ENCODE results near the gene STK38.
"Not testable (repeated sequence)": the region's sequence is repeated elsewhere in the genome, so short reads cannot be mapped to it uniquely, and the experiment has no call there.

Gene STK38

GRCh38 chr6:36517408-36517807 is 29.9 kb downstream of the STK38 start:
- no peak for DNase-seq

GRCh38 chr6:36516988-36517387 is 30.3 kb downstream of the STK38 start:
- DNase-seq = no peak

- no peak for DNase-seq
These were observed 30.7 kb downstream of the STK38 start for GRCh38 chr6:36516559-36516958.

GRCh38 chr6:36515844-36516243 is 31.4 kb downstream of the STK38 start:
- DNase-seq = no peak

GRCh38 chr6:36514554-36515456 is 32.5 kb downstream of the STK38 start:
- no peak for DNase-seq

- no peak for DNase-seq
These were observed 36.9 kb downstream of the STK38 start for GRCh38 chr6:36510365-36510764.

- no peak for DNase-seq
These were observed 38.7 kb downstream of the STK38 start for GRCh38 chr6:36508532-36508931.

GRCh38 chr6:36506611-36507010 is 40.7 kb downstream of the STK38 start:
- DNase-seq = no peak

- no peak for DNase-seq
These were observed 41.3 kb downstream of the STK38 start for GRCh38 chr6:36505744-36506534.

- no peak for DNase-seq
These were observed 42.3 kb downstream of the STK38 start for GRCh38 chr6:36504982-36505381.

- DNase-seq = no peak
These were observed 43.1 kb downstream of the STK38 start for GRCh38 chr6:36504181-36504580.

- DNase-seq = no peak
These were observed 45.6 kb downstream of the STK38 start for GRCh38 chr6:36501686-36502085.

GRCh38 chr6:36499918-36500317 is 47.4 kb downstream of the STK38 start:
- DNase-seq = no peak

- DNase-seq = no peak
These were observed 52.2 kb downstream of the STK38 start for GRCh38 chr6:36495086-36495485.

GRCh38 chr6:36493859-36494258 is 53.4 kb downstream of the STK38 start:
- DNase-seq = no peak

GRCh38 chr6:36493319-36493718 is 54.0 kb downstream of the STK38 start:
- DNase-seq = no peak

GRCh38 chr6:36492621-36493020 is 54.7 kb downstream of the STK38 start:
- no peak for DNase-seq

GRCh38 chr6:36492092-36492491 is 55.2 kb downstream of the STK38 start:
- DNase-seq = no peak

- DNase-seq = no peak
These were observed 55.8 kb downstream of the STK38 start for GRCh38 chr6:36491378-36491965.

- DNase-seq = no peak
These were observed 57.9 kb downstream of the STK38 start for GRCh38 chr6:36489426-36489825.

- no peak for DNase-seq
These were observed 59.1 kb downstream of the STK38 start for GRCh38 chr6:36488221-36488620.

GRCh38 chr6:36487698-36488097 is 59.6 kb downstream of the STK38 start:
- no peak for DNase-seq

- no peak for DNase-seq
These were observed 62.5 kb downstream of the STK38 start for GRCh38 chr6:36484736-36485135.

GRCh38 chr6:36483326-36483725 is 64.0 kb downstream of the STK38 start:
- not testable (repeated sequence) for DNase-seq
